Osteocyte (in vitro differentiated cells): ENCODE measurements around the gene NTNG1. TPM values are rescaled to one million over a fixed set of nuclear protein-coding genes. Genes with fewer than 3 reads are reported as not detected.

Source experiments
- DNase-seq: peaks from one replicate; pipeline ENCODE4 v3.0.0; 2021; ENCODE audit warnings: mixed read lengths; ENCODE audit not compliant: unreplicated experiment; ENCODE audit errors: extremely low spot score
- H3K27ac Mint-ChIP-seq: one replicate; pipeline ENCODE4 v1.8.0; 2021; ENCODE audit warnings: mild to moderate bottlenecking, mixed read lengths; ENCODE audit not compliant: unreplicated experiment
- H3K27me3 Mint-ChIP-seq: one replicate; pipeline ENCODE4 v1.8.0; 2021; ENCODE audit warnings: mixed read lengths; ENCODE audit not compliant: unreplicated experiment
- H3K36me3 Mint-ChIP-seq: one replicate; pipeline ENCODE4 v1.8.0; 2021; ENCODE audit warnings: mixed read lengths; ENCODE audit not compliant: unreplicated experiment
- H3K4me1 Mint-ChIP-seq: one replicate; pipeline ENCODE4 v1.8.0; 2021; ENCODE audit warnings: mixed read lengths; ENCODE audit not compliant: unreplicated experiment
- H3K4me3 Mint-ChIP-seq: one replicate; pipeline ENCODE4 v1.8.0; 2021; ENCODE audit warnings: mild to moderate bottlenecking, moderate library complexity, mixed read lengths; ENCODE audit not compliant: unreplicated experiment
- H3K9me3 Mint-ChIP-seq: one replicate; pipeline ENCODE4 v1.8.0; 2021; ENCODE audit warnings: mixed read lengths; ENCODE audit not compliant: unreplicated experiment
- total RNA-seq: library from RNA; stranded (reverse); gene quantifications from 2 replicates; pipeline ENCODE4 v1.2.1, GENCODE V29; 2021
- TF ChIP-seq, protein P1 (sequence below): fragments of 200-600 bp; sonication (generic); IDR thresholded peaks from 2 replicates; pipeline ENCODE4 v1.5.0; 2021; ENCODE audit warnings: antibody characterized with exemption, mild to moderate bottlenecking, moderate library complexity

The NTNG1 gene
- total RNA-seq, 1 donor from 2014 or later: not detected

DNA sequence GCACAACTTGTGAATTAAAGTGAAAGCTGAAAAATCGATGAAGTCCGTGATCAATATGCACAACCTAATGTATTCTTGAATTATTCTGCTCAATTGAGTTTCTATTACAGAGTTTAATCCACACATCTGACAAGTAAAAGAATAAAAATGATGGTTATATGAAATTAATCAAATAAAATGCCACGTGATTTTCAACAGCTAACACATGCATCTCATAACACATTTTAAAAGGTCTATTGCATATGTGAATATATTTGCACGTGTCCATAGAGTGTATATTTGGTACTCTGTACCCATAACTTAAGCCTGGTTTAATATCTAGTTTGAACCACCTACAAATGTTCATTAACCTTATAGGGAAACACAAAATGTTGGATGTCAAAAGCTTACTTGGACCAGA, 266.2 kb downstream of the NTNG1 start:
- Mint-ChIP-seq H3K4me1 (no peaks in the 10 kb centered on the region), H3K9me3 (no peaks in the 10 kb centered on the region), H3K27me3 (no peaks in the 10 kb centered on the region), H3K4me3 (no peak overlapping the region), H3K27ac (no peak overlapping the region), H3K36me3 (no peaks in the 10 kb centered on the region)
- TF ChIP-seq, protein P1, sequence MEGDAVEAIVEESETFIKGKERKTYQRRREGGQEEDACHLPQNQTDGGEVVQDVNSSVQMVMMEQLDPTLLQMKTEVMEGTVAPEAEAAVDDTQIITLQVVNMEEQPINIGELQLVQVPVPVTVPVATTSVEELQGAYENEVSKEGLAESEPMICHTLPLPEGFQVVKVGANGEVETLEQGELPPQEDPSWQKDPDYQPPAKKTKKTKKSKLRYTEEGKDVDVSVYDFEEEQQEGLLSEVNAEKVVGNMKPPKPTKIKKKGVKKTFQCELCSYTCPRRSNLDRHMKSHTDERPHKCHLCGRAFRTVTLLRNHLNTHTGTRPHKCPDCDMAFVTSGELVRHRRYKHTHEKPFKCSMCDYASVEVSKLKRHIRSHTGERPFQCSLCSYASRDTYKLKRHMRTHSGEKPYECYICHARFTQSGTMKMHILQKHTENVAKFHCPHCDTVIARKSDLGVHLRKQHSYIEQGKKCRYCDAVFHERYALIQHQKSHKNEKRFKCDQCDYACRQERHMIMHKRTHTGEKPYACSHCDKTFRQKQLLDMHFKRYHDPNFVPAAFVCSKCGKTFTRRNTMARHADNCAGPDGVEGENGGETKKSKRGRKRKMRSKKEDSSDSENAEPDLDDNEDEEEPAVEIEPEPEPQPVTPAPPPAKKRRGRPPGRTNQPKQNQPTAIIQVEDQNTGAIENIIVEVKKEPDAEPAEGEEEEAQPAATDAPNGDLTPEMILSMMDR: no peak
- DNase-seq: no peak

DNA sequence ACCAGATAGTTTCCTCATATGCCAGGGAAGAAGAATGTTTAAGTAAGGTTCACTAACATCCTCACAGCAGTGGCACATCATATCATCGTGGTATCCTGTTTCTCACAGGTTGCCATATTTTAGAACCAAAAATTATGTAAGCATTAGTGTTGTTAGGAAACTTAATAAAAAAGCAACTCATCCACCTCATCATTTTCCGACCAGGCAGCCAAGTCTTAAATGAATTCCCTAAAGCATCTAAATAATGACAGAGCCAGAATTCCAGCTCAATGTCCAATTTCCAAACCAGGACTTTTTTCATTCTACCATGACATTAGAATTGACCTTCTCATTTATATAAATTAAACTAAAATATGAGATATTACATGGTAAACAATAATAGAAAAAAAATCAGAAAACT, 272.7 kb downstream of the NTNG1 start:
- TF ChIP-seq, protein P1: no peak
- Mint-ChIP-seq H3K27me3 (no peaks in the 10 kb centered on the region), H3K4me1 (no peaks in the 10 kb centered on the region), H3K27ac (no peak overlapping the region), H3K4me3 (no peak overlapping the region), H3K9me3 (no peaks in the 10 kb centered on the region), H3K36me3 (no peaks in the 10 kb centered on the region)
- no peak for DNase-seq

DNA sequence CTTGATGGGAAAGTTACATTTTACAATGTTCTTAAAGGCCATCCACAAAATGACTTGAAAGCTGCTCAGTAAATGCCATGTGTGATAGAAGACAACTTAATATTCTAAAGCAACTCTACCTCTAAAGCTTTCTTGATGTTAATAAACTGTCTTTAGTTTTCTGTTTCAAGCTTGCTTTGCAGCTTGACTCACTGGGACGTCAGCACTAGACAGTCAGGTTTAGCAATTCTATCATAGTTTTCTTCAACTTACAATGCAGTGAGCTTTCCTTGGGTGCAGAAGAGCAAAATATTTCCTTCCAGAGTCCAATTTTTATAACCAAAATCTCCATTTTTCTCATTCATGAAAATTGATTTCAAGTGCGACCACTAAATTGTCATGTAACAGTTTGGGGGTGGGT, 273.1 kb downstream of the NTNG1 start:
- H3K4me3 Mint-ChIP-seq: no peak overlapping the region
- H3K36me3 Mint-ChIP-seq: no peaks in the 10 kb centered on the region
- TF ChIP-seq, protein P1: no peak
- no peak for DNase-seq
- H3K9me3 Mint-ChIP-seq: no peaks in the 10 kb centered on the region
- no peaks in the 10 kb centered on the region for H3K27me3 Mint-ChIP-seq
- no peak overlapping the region for H3K27ac Mint-ChIP-seq
- no peaks in the 10 kb centered on the region for H3K4me1 Mint-ChIP-seq

DNA sequence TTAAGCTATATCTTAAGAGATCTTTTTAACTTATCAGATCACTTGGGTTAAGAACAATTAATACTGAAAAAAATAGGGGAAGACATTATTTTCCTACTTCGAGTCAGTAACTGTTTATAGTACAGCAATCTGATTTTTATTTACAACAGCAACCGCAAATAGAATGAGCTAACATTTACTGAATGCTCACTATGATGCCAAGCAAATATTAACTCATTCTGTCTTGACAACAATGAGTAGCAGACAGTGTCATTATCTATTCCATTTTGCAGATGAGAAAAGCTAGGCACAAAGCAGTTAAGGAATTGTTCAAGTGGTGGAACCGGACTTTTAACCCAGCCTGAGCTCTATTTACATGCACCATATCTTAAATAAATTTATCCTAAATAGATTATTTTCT, 273.7 kb downstream of the NTNG1 start:
- Mint-ChIP-seq H3K4me1 (no peaks in the 10 kb centered on the region), H3K4me3 (no peak overlapping the region), H3K36me3 (no peaks in the 10 kb centered on the region), H3K9me3 (no peaks in the 10 kb centered on the region), H3K27ac (no peak overlapping the region), H3K27me3 (no peaks in the 10 kb centered on the region)
- TF ChIP-seq, protein P1: no peak
- DNase-seq: no peak

DNA sequence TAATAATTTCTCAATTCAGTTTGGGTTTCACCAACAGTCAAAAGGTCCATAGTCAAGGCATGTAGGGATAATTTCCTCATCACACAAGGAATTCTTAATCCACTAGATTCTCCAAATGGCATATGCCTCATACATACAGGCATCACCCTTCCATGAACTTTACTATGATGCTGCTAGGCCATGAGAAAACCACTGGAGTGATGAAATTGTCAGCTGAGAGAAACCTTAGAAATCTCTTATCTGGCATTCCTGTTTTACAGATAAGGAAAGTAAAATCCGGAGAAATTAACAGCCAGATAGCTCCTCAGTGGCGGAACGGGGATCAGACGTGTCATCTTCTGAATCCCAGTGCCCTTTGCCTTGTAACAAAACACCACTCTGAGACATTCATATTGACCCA, 274.4 kb downstream of the NTNG1 start:
- TF ChIP-seq, protein P1: no peak
- H3K27me3 Mint-ChIP-seq: no peaks in the 10 kb centered on the region
- no peak overlapping the region for H3K27ac Mint-ChIP-seq
- no peak overlapping the region for H3K4me3 Mint-ChIP-seq
- no peaks in the 10 kb centered on the region for H3K4me1 Mint-ChIP-seq
- no peak for DNase-seq
- H3K9me3 Mint-ChIP-seq: no peaks in the 10 kb centered on the region
- H3K36me3 Mint-ChIP-seq: no peaks in the 10 kb centered on the region
